Renal cortical epithelial cell (primary cell): ENCODE results near the gene TMEM62. TPM values are rescaled to one million over a fixed set of nuclear protein-coding genes. Genes with fewer than 3 reads are reported as not detected.
A peak's percentile ranks its signal among the peaks of the same experiment; 100 is the strongest.
"Not testable (repeated sequence)": the region's sequence is repeated elsewhere in the genome, so short reads cannot be mapped to it uniquely, and the experiment has no call there.

Experiments used
- DNase-seq: peaks from one replicate; pipeline ENCODE4 v3.0.0-alpha.2; 2011; ENCODE audit warnings: low read depth
- total RNA-seq: library from RNA; depleted of rRNA; stranded (reverse); fragments of >200 nt; gene quantifications from 2 replicates; pipeline ENCODE4 v1.2.3, GENCODE V29; 2014

The TMEM62 gene
- total RNA-seq, 1 donor from 2014 or later: 23.4 TPM

- no peak for DNase-seq
Measured at GRCh38 chr15:43121863-43122262, 11.5 kb upstream of the TMEM62 start.

- DNase-seq: peak; percentile 52
Measured at GRCh38 chr15:43125100-43125661, 8.2 kb upstream of the TMEM62 start.

GRCh38 chr15:43126356-43126755 is 7.0 kb upstream of the TMEM62 start:
- no peak for DNase-seq

- peak; percentile 67 for DNase-seq
Measured at GRCh38 chr15:43127752-43128151, 5.6 kb upstream of the TMEM62 start.

- DNase-seq: not testable (repeated sequence)
Measured at GRCh38 chr15:43128174-43128979, 5.0 kb upstream of the TMEM62 start.

- DNase-seq: no peak
Measured at GRCh38 chr15:43128980-43129335, 4.4 kb upstream of the TMEM62 start.

GRCh38 chr15:43132830-43133429 is 456 bp upstream of the TMEM62 start:
- DNase-seq: no peak

GRCh38 chr15:43134157-43134635 is 810 bp downstream of the TMEM62 start:
- no peak for DNase-seq

- DNase-seq: no peak
Measured at GRCh38 chr15:43135351-43135750, 2.0 kb downstream of the TMEM62 start.

- no peak for DNase-seq
Measured at GRCh38 chr15:43143203-43143941, 10.0 kb downstream of the TMEM62 start.

- DNase-seq: no peak
Measured at GRCh38 chr15:43144512-43144911, 11.1 kb downstream of the TMEM62 start.

GRCh38 chr15:43146184-43146583 is 12.8 kb downstream of the TMEM62 start:
- no peak for DNase-seq

- DNase-seq: peak; percentile 92
Measured at GRCh38 chr15:43150191-43150929, 17.0 kb downstream of the TMEM62 start.

- no peak for DNase-seq
Measured at GRCh38 chr15:43151688-43152087, 18.3 kb downstream of the TMEM62 start.

- no peak for DNase-seq
Measured at GRCh38 chr15:43153269-43153668, 19.9 kb downstream of the TMEM62 start.

- no peak for DNase-seq
Measured at GRCh38 chr15:43165801-43166325, 32.5 kb downstream of the TMEM62 start.

GRCh38 chr15:43167261-43167660 is 33.9 kb downstream of the TMEM62 start:
- not testable (repeated sequence) for DNase-seq

GRCh38 chr15:43168192-43169107 is 35.1 kb downstream of the TMEM62 start:
- peak; percentile 96 for DNase-seq

GRCh38 chr15:43169888-43170287 is 36.5 kb downstream of the TMEM62 start:
- DNase-seq: no peak

- not testable (repeated sequence) for DNase-seq
Measured at GRCh38 chr15:43175656-43176309, 42.4 kb downstream of the TMEM62 start.
